C4-2B (cell line): ENCODE data around the gene HGF.

Source experiments
- H3K27ac ChIP-seq: fragments of 450-650 bp; 2 replicates; pipeline ENCODE4 v1.5.1; 2017
- ZFX ChIP-seq: fragments of 450-650 bp; IDR thresholded peaks from 2 replicates; pipeline ENCODE4 v1.6.1; 2017
- TF ChIP-seq, protein P1 (sequence below): fragments of 450-650 bp; conservative IDR thresholded peaks from 2 replicates; pipeline ENCODE4 v1.5.1; 2017; ENCODE audit warnings: mild to moderate bottlenecking

The HGF gene

GRCh38 chr7:81780914-81781693 lies 11.3 kb upstream of the HGF start:
- no peak overlapping the region for H3K27ac ChIP-seq
- TF ChIP-seq ZFX: no peak
- TF ChIP-seq, protein P1, sequence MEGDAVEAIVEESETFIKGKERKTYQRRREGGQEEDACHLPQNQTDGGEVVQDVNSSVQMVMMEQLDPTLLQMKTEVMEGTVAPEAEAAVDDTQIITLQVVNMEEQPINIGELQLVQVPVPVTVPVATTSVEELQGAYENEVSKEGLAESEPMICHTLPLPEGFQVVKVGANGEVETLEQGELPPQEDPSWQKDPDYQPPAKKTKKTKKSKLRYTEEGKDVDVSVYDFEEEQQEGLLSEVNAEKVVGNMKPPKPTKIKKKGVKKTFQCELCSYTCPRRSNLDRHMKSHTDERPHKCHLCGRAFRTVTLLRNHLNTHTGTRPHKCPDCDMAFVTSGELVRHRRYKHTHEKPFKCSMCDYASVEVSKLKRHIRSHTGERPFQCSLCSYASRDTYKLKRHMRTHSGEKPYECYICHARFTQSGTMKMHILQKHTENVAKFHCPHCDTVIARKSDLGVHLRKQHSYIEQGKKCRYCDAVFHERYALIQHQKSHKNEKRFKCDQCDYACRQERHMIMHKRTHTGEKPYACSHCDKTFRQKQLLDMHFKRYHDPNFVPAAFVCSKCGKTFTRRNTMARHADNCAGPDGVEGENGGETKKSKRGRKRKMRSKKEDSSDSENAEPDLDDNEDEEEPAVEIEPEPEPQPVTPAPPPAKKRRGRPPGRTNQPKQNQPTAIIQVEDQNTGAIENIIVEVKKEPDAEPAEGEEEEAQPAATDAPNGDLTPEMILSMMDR: no peak

GRCh38 chr7:81779706-81780105 lies 9.9 kb upstream of the HGF start:
- TF ChIP-seq ZFX: no peak
- no peak overlapping the region for H3K27ac ChIP-seq

- H3K27ac ChIP-seq: no peak overlapping the region
- no peak for TF ChIP-seq ZFX
- TF ChIP-seq, protein P1: no peak
Observed at GRCh38 chr7:81777697-81778096, 7.8 kb upstream of the HGF start.

- TF ChIP-seq, protein P1: peak; percentile 60
- TF ChIP-seq ZFX: no peak
- no peak overlapping the region for H3K27ac ChIP-seq
Observed at GRCh38 chr7:81776948-81777630, 7.2 kb upstream of the HGF start.

DNA sequence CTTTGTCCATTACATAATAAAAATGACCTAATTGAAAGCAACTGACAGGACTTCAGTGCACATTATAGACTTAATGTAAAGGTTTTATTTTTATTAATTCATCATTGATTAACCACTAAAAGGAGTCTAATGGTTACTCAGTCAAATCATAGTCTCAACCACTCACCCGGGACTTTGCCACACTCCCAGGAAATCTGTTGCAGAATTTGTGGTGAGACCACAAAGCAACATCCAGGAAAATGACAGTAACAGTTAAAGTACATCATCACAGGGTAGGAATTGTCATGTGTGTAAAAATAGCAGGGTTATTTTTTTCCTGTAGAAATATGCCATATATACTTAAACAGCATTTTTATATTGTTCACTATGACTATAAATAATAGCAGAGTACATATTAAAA lies 6.3 kb upstream of the HGF start:
- TF ChIP-seq ZFX: no peak
- TF ChIP-seq, protein P1: no peak
- no peak overlapping the region for H3K27ac ChIP-seq

DNA sequence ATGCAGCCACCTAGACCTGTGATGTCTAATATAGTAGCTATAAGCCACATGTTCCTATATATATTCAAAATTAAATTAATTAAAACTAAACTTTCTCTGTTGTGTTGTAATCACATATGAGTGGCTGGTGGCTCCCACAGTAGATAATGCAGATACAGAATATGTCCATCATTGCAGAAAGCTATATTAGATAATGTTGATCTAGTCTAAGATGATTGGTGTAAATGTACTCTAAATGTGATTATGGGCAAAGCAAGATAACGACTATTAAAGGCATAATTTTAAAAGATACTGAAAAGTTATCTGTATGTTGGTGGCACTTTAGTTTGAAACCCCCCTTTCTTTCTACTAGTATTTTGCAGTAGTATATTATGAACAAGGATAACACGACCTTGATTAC lies 5.7 kb upstream of the HGF start:
- TF ChIP-seq, protein P1: no peak
- TF ChIP-seq ZFX: no peak
- no peak overlapping the region for H3K27ac ChIP-seq

DNA sequence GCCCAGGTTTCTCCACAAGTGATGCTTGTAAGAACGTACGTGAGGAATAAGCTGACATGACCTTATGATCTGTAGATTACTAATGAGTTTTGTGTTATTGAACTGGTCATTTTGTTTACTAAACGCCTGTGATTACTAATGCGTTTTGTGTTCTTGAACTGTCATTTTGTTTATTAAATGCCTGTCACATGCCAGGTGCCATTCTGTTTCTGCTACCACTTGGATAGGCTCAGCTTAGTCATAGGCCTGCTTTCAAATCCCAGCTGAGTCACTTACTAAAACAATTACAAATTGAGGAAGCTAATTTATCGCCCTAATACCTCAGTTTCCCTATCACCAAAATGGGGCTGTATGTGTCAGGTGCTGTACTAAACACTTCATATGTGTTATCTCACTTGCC lies 4.7 kb upstream of the HGF start:
- no peak for TF ChIP-seq ZFX
- TF ChIP-seq, protein P1: no peak

More for the DNA sequence above, 4.7 kb upstream of the HGF start:
- no peak overlapping the region for H3K27ac ChIP-seq
